ENCODE data around the gene ITPRID2. TPM values are rescaled to one million over a fixed set of nuclear protein-coding genes. Genes with fewer than 3 reads are reported as not detected.

The ITPRID2 gene
- total and polyA plus RNA-seq, 2 donors (not counting 1 experiment from before 2014, with no cell fraction given) = 8.9 to 47.6 TPM

GRCh38 chr2:181900007-181900651 lies 8.6 kb downstream of the ITPRID2 start:
- no peak overlapping the region for H3K9ac ChIP-seq (ENCODE audit: low read length)
- no peaks in the 10 kb centered on the region for H4K20me1 ChIP-seq (ENCODE audit: control insufficient read depth, insufficient read depth, low read length, poor library complexity, severe bottlenecking)
- H3K27me3 Mint-ChIP-seq = no peaks in the 10 kb centered on the region
- H2AFZ ChIP-seq (ENCODE audit: insufficient read depth, low read depth, low read length, poor library complexity, severe bottlenecking) = no peak overlapping the region
- H3K9me3 Mint-ChIP-seq (ENCODE audit: insufficient read depth) = no peaks in the 10 kb centered on the region
- ChIA-PET CTCF (interaction anchor here (0.8 to 1.7 kb wide), 2 partner anchors 10 to 185 kb away, joined by 3 to 5 read pairs; no protein-coding TSS in a partner anchor), POLR2A (no interaction called here)
- H3K4me1 Mint-ChIP-seq = peaks cover 6% of the 10 kb centered on the region
- no peaks in the 10 kb centered on the region for H3K27me3 ChIP-seq (replicated peaks in 1 of 4; ENCODE audit: control extremely low read depth in 1 of 4, control insufficient read depth in 3 of 4, insufficient read depth in 4 of 4, low read length in 3 of 4)
- ATAC-seq (ENCODE audit: low read depth) (no peak), DNase-seq (no peak)
- no peak overlapping the region for H3K4me2 ChIP-seq (replicated peaks; ENCODE audit: low read depth, low read length, poor library complexity, severe bottlenecking)
- H3K79me2 ChIP-seq (ENCODE audit: control insufficient read depth, insufficient read depth, low read length) = no peaks in the 10 kb centered on the region
- H3K4me3 Mint-ChIP-seq = no peak overlapping the region
- no peak overlapping the region for H3K4me3 ChIP-seq (ENCODE audit: control extremely low read depth in 1 of 5, extremely low read depth in 1 of 5, insufficient read depth in 1 of 5, low read depth in 2 of 5, low read length in 4 of 5)
- no peak overlapping the region for H3K27ac ChIP-seq (ENCODE audit: low read length in 2 of 2)
- intact Hi-C loops (cut with micrococcal nuclease) = no loop called here
- H3K36me3 ChIP-seq (replicated peaks in 1 of 2; ENCODE audit: control extremely low read depth in 1 of 2, control insufficient read depth in 1 of 2, extremely low read depth in 1 of 2, insufficient read depth in 2 of 2, low read length in 1 of 2) = peaks cover 0 to 15% of the 10 kb centered on the region in 2 experiments
- peaks cover 0 to 4% of the 10 kb centered on the region in 2 donors for H3K4me1 ChIP-seq (ENCODE audit: control insufficient read depth in 2 of 2, insufficient read depth in 2 of 2, low read length in 2 of 2)
- no peaks in the 10 kb centered on the region for H3K9me3 ChIP-seq (ENCODE audit: control extremely low read depth in 1 of 3, control insufficient read depth in 2 of 3, insufficient read depth in 1 of 3, low read length in 2 of 3)
- TF ChIP-seq EZH2 (IDR thresholded peaks at IDR 0.05; ENCODE audit: borderline replicate concordance, insufficient read depth, low read depth, low read length, poor library complexity, severe bottlenecking) (no peak), CTCF (IDR thresholded peaks at IDR 0.05) (no peak)
- no peak overlapping the region for H3K27ac Mint-ChIP-seq
- no CpG with 5 or more reads among the region's 3 CpGs for WGBS (ENCODE audit: insufficient coverage)

GRCh38 chr2:181902625-181903024 lies 11.1 kb downstream of the ITPRID2 start:
- Histone ChIP-seq H4K20me1 (ENCODE audit: control insufficient read depth, insufficient read depth, low read length, poor library complexity, severe bottlenecking) (no peaks in the 10 kb centered on the region), H3K4me3 (ENCODE audit: control extremely low read depth in 1 of 5, extremely low read depth in 1 of 5, insufficient read depth in 1 of 5, low read depth in 2 of 5, low read length in 4 of 5) (no peak overlapping the region), H3K9ac (ENCODE audit: low read length) (no peak overlapping the region), H2AFZ (ENCODE audit: insufficient read depth, low read depth, low read length, poor library complexity, severe bottlenecking) (no peak overlapping the region), H3K27me3 (replicated peaks in 1 of 4; ENCODE audit: control extremely low read depth in 1 of 4, control insufficient read depth in 3 of 4, insufficient read depth in 4 of 4, low read length in 3 of 4) (no peaks in the 10 kb centered on the region), H3K4me2 (replicated peaks; ENCODE audit: low read depth, low read length, poor library complexity, severe bottlenecking) (no peak overlapping the region), H3K9me3 (ENCODE audit: control extremely low read depth in 1 of 3, control insufficient read depth in 2 of 3, insufficient read depth in 1 of 3, low read length in 2 of 3) (no peaks in the 10 kb centered on the region), H3K4me1 (ENCODE audit: control insufficient read depth in 2 of 2, insufficient read depth in 2 of 2, low read length in 2 of 2) (peaks cover 0 to 4% of the 10 kb centered on the region in 2 donors), H3K27ac (ENCODE audit: low read length in 2 of 2) (no peak overlapping the region), H3K36me3 (replicated peaks in 1 of 2; ENCODE audit: control extremely low read depth in 1 of 2, control insufficient read depth in 1 of 2, extremely low read depth in 1 of 2, insufficient read depth in 2 of 2, low read length in 1 of 2) (peaks cover 0 to 15% of the 10 kb centered on the region in 2 experiments), H3K79me2 (ENCODE audit: control insufficient read depth, insufficient read depth, low read length) (no peaks in the 10 kb centered on the region)
- 100% methylated on average over 1 of the region's 3 CpGs for WGBS (ENCODE audit: insufficient coverage)
- TF ChIP-seq EZH2 (IDR thresholded peaks at IDR 0.05; ENCODE audit: borderline replicate concordance, insufficient read depth, low read depth, low read length, poor library complexity, severe bottlenecking) = no peak
- TF ChIP-seq CTCF (IDR thresholded peaks at IDR 0.05) = no peak
- Mint-ChIP-seq H3K27me3 (no peaks in the 10 kb centered on the region), H3K9me3 (ENCODE audit: insufficient read depth) (no peaks in the 10 kb centered on the region), H3K4me1 (peaks cover 2% of the 10 kb centered on the region), H3K4me3 (no peak overlapping the region), H3K27ac (no peak overlapping the region)
- ATAC-seq (ENCODE audit: low read depth) = no peak
- ChIA-PET CTCF (interaction anchor here (1.1 to 4.6 kb wide), 4 partner anchors 10 to 161 kb away, joined by 3 to 60 read pairs (median 28); partner anchors contain the start of gene ITPRID2), POLR2A (no interaction called here)
- intact Hi-C loops (cut with micrococcal nuclease) = no loop called here
- DNase-seq = no peak
